HepG2 (cell line): Measurements from ENCODE around the gene WNK4. TPM values are rescaled to one million over a fixed set of nuclear protein-coding genes. Genes with fewer than 3 reads are reported as not detected.

Experiments used
- DZIP1 ChIP-seq: sonication (generic); formaldehyde crosslinking; IDR thresholded peaks from 2 replicates; pipeline ENCODE4 v1.5.0; 2020; ENCODE audit warnings: mild to moderate bottlenecking, missing genetic modification reagents
- EEA1 ChIP-seq: sonication (generic); formaldehyde crosslinking; IDR thresholded peaks from 2 replicates; pipeline ENCODE4 v1.5.1; 2020; ENCODE audit warnings: mild to moderate bottlenecking, missing genetic modification reagents, borderline replicate concordance
- ISL2 ChIP-seq: sonication (generic); formaldehyde crosslinking; IDR thresholded peaks from 2 replicates; pipeline ENCODE4 v1.5.0; 2020; ENCODE audit warnings: missing genetic modification reagents
- JDP2 ChIP-seq: sonication (generic); formaldehyde crosslinking; IDR thresholded peaks from 2 replicates; pipeline ENCODE4 v1.8.1; 2022; ENCODE audit warnings: missing genetic modification reagents, borderline replicate concordance
- JUNB ChIP-seq: sonication (generic); formaldehyde crosslinking; IDR thresholded peaks from 2 replicates; pipeline ENCODE4 v1.8.0; 2022; ENCODE audit warnings: missing genetic modification reagents, mild to moderate bottlenecking, borderline replicate concordance
- KAT8 ChIP-seq: IDR thresholded peaks from 2 replicates; pipeline ENCODE4 v1.6.1; 2016; ENCODE audit warnings: missing genetic modification reagents, missing compliant biosample characterization
- MED1 ChIP-seq: sonication (generic); formaldehyde crosslinking; IDR thresholded peaks from 2 replicates; pipeline ENCODE4 v1.4.0; 2020; ENCODE audit warnings: missing genetic modification reagents
- MXI1 ChIP-seq: IDR thresholded peaks from 3 replicates; pipeline ENCODE4 v1.6.1; 2012; ENCODE audit warnings: low read depth, low read length, inconsistent platforms, borderline replicate concordance
- NCOA2 ChIP-seq: sonication (generic); formaldehyde crosslinking; IDR thresholded peaks from 2 replicates; pipeline ENCODE4 v1.8.0; 2022; ENCODE audit warnings: inconsistent platforms
- NFYB ChIP-seq: sonication (generic); formaldehyde crosslinking; IDR thresholded peaks from 2 replicates; pipeline ENCODE4 v1.4.0; 2020; ENCODE audit warnings: missing genetic modification reagents
- PAWR ChIP-seq: sonication (generic); formaldehyde crosslinking; IDR thresholded peaks from 2 replicates; pipeline ENCODE4 v1.4.0; 2020; ENCODE audit warnings: missing genetic modification reagents, mild to moderate bottlenecking, borderline replicate concordance
- PLRG1 ChIP-seq: fragments of 450-650 bp; conservative IDR thresholded peaks from 2 replicates; pipeline ENCODE4 v1.6.1; 2016
- SRSF4 ChIP-seq: fragments of 200-400 bp; formaldehyde crosslinking; IDR thresholded peaks from one replicate; pipeline ENCODE4 v1.6.1; 2018; ENCODE audit warnings: mild to moderate bottlenecking, low read depth, low read length, moderate library complexity; ENCODE audit not compliant: poor library complexity, severe bottlenecking
- TCF12 ChIP-seq, 2 experiments: fragments of 450-650 bp in 1 of 2; sonication (generic) in 1 of 2; formaldehyde crosslinking in 1 of 2; IDR thresholded peaks; 2 replicates each; pipeline versions ENCODE4 v1.6.1 to v1.8.0; 2017 to 2022; ENCODE audit warnings: antibody characterized with exemption in 1 of 2, mild to moderate bottlenecking in 1 of 2, missing genetic modification reagents in 1 of 2, moderate library complexity in 1 of 2
- ZFX ChIP-seq: sonication (generic); formaldehyde crosslinking; IDR thresholded peaks from 2 replicates; pipeline ENCODE4 v1.4.0; 2020; ENCODE audit warnings: mild to moderate bottlenecking, low read depth, missing genetic modification reagents, moderate library complexity
- ZNF3 ChIP-seq: IDR thresholded peaks from 2 replicates; pipeline ENCODE4 v1.7.0; 2017; ENCODE audit warnings: inconsistent platforms
- ZNF30 ChIP-seq: sonication (generic); formaldehyde crosslinking; IDR thresholded peaks from 2 replicates; pipeline ENCODE4 v1.5.0; 2020; ENCODE audit warnings: mild to moderate bottlenecking, missing genetic modification reagents
- ZNF570 ChIP-seq: sonication (generic); formaldehyde crosslinking; IDR thresholded peaks from 2 replicates; pipeline ENCODE4 v1.4.0; 2020; ENCODE audit warnings: mild to moderate bottlenecking, missing genetic modification reagents, borderline replicate concordance
- ZNF629 ChIP-seq: sonication (generic); formaldehyde crosslinking; conservative IDR thresholded peaks from 2 replicates; pipeline ENCODE4 v1.5.0; 2020; ENCODE audit warnings: missing genetic modification reagents
- ZNF724P ChIP-seq: sonication (generic); formaldehyde crosslinking; IDR thresholded peaks from 2 replicates; pipeline ENCODE4 v1.8.0; 2022; ENCODE audit warnings: missing genetic modification reagents, borderline replicate concordance
- polyA plus RNA-seq, 8 experiments: library from polyadenylated mRNA; depleted of rRNA in 3 of 8; stranded (reverse) in 7 of 8; unstranded in 1 of 8; fragments of >200 nt; fragmentation: Illumina TruSeq in 4 of 8; extraction: Trizol in 4 of 8; gene quantifications; 2 replicates each; pipeline versions ENCODE4 v1.2.1 to v1.2.3, GENCODE V29; 2011 to 2016; ENCODE audit warnings: low read depth in 4 of 8, missing spikeins in 1 of 8, mixed read lengths in 1 of 8; ENCODE audit not compliant: insufficient read depth in 1 of 8
- total RNA-seq, 5 experiments: library from RNA; depleted of rRNA; stranded (reverse); fragments of >200 nt; fragmentation: Illumina TruSeq; extraction: Trizol; gene quantifications; 2 replicates each; pipeline ENCODE4 v1.2.3, GENCODE V29; 2016; ENCODE audit warnings: low read depth in 1 of 5
- TF ChIP-seq, protein P1 (sequence below): sonication (generic); formaldehyde crosslinking; IDR thresholded peaks from 2 replicates; pipeline ENCODE4 v1.4.0; 2020; ENCODE audit warnings: mild to moderate bottlenecking, missing genetic modification reagents
- TF ChIP-seq, protein P2 (sequence below): sonication (generic); formaldehyde crosslinking; IDR thresholded peaks from 2 replicates; pipeline ENCODE4 v1.5.1; 2020; ENCODE audit warnings: missing genetic modification reagents, mild to moderate bottlenecking, borderline replicate concordance
- TF ChIP-seq, protein P3 (sequence below): IDR thresholded peaks from 2 replicates; pipeline ENCODE4 v1.6.1; 2012; ENCODE audit warnings: inconsistent platforms

WNK4 gene
- total and polyA plus RNA-seq, 2 of the 13 experiments (the other 11 are each of a cell fraction or from before 2014, with no cell fraction given): 2.7 to 13.7 TPM

DNA sequence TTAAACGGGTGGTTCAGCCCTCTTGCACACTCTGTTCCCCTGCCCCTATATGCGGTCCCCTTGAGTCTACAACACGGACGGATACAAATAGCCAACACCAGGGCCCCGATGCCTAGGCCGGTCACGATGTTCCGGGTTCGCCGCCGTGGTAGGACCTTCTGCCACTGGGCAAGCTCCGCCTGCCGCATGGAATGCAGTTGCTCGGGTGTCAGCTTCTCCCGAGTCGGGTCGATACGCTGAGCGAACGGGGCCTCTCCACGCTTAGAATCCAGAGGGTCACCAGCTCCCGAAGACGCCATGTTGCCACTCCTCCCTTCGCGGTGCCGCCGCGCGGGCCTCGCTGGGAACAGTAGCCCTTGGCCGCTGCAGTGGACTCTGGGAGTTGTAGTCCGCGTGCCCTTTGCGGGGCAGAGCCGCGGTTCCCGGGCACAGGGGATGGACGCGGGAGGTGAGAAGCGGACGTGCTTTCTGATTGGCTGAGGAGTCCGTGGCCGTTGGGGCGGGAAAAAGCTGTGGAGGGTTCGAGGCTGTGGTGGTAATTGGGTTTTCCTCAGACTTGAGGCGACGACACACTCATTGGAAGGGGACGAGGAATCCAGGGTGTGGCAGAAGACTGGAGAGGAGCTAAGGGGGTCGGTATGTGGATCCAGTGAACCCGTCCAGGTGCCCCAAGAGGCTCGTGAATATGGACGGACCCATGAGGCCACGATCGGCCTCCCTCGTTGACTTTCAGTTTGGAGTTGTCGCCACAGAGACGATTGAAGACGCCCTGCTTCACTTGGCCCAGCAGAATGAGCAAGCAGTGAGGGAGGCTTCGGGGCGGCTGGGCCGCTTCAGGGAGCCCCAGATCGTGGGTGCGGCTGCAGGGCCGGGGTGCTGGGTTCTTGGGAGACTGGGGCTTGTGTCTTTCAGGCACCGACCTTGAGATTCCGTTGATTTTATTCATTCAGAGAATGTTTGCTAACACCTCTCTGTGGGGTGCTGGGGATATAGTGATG, 18.3 kb downstream of the WNK4 start, which contains the start of the genes CNTD1 and COA3 (continued):
- TF ChIP-seq ZNF570 (CRISPR knock-in tag) (peak; percentile 87), NFYB (CRISPR knock-in tag) (peak; percentile 89), PAWR (peak; percentile 94), PLRG1 (no peak), ZNF724P (CRISPR knock-in tag) (peak; percentile 86; the same call in 1 of the 2 replicates), ZNF629 (CRISPR knock-in tag) (peak; percentile 25; the same call in 1 of the 2 replicates), MXI1 (peak; percentile 85; the same call in 2 of the 3 replicates), NCOA2 (CRISPR knock-in tag) (peak; percentile 74), MED1 (CRISPR knock-in tag) (0 out of 2 replicates have a peak, but pooled peaks have one; percentile 49), TCF12 (IDR thresholded peaks at IDR 0.05) (no peak), TCF12 (CRISPR knock-in tag; IDR thresholded peaks at IDR 0.05) (no peak; the same call in 1 of the 2 replicates), ZNF30 (CRISPR knock-in tag) (peak; percentile 59; the same call in 1 of the 2 replicates), JUNB (CRISPR knock-in tag) (peak; percentile 68; the same call in 1 of the 2 replicates), JDP2 (CRISPR knock-in tag) (no peak), ZFX (CRISPR knock-in tag) (peak; percentile 99), KAT8 (CRISPR knock-in tag) (peak; percentile 93), ZNF3 (CRISPR knock-in tag) (peak; percentile 83; the same call in 1 of the 2 replicates), EEA1 (no peak), DZIP1 (CRISPR knock-in tag) (no peak), ISL2 (CRISPR knock-in tag) (peak; percentile 60), SRSF4 (no peak)
- TF ChIP-seq, protein P1, sequence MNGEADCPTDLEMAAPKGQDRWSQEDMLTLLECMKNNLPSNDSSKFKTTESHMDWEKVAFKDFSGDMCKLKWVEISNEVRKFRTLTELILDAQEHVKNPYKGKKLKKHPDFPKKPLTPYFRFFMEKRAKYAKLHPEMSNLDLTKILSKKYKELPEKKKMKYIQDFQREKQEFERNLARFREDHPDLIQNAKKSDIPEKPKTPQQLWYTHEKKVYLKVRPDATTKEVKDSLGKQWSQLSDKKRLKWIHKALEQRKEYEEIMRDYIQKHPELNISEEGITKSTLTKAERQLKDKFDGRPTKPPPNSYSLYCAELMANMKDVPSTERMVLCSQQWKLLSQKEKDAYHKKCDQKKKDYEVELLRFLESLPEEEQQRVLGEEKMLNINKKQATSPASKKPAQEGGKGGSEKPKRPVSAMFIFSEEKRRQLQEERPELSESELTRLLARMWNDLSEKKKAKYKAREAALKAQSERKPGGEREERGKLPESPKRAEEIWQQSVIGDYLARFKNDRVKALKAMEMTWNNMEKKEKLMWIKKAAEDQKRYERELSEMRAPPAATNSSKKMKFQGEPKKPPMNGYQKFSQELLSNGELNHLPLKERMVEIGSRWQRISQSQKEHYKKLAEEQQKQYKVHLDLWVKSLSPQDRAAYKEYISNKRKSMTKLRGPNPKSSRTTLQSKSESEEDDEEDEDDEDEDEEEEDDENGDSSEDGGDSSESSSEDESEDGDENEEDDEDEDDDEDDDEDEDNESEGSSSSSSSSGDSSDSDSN: peak; percentile 87
- TF ChIP-seq, protein P2, sequence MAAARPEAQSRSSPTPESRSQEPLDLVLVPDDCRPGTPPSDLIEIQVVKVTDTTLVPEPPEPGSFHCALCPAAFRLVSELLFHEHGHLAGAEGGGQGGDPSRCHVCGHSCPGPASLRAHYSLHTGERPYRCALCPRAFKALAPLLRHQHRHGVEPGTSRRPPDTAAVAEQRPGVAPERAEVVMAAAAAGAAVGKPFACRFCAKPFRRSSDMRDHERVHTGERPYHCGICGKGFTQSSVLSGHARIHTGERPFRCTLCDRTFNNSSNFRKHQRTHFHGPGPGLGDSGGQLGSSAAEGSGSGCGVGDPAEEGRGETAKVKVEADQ (CRISPR knock-in tag): peak; percentile 95; the same call in 1 of the 2 replicates
- TF ChIP-seq, protein P3, sequence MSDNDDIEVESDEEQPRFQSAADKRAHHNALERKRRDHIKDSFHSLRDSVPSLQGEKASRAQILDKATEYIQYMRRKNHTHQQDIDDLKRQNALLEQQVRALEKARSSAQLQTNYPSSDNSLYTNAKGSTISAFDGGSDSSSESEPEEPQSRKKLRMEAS: peak; percentile 99
